Astrocyte of the spinal cord (primary cell): Measurements from ENCODE around the gene PECR.
A peak's percentile ranks its signal among the peaks of the same experiment; 100 is the strongest.

Experiments used
- DNase-seq: peaks from one replicate; pipeline ENCODE4 v3.0.0; 2011; ENCODE audit warnings: low read depth, low spot score
- H3K4me3 ChIP-seq: 2 replicates; pipeline ENCODE4 v1.5.1; 2011; ENCODE audit warnings: low read depth, mild to moderate bottlenecking, low read length, moderate library complexity
- in situ Hi-C: cut with HindIII; loops from 2 replicates; pipeline ENCODE4 v1.10.0; 2017; ENCODE audit warnings: low sequenced_read_pairs
- TF ChIP-seq, protein P1 (sequence below): IDR thresholded peaks from 2 replicates; pipeline ENCODE4 v1.5.1; 2012; ENCODE audit warnings: low read depth, mild to moderate bottlenecking, low read length, inconsistent platforms

PECR gene

GRCh38 chr2:216074380-216074779 lies 7.2 kb downstream of the PECR start:
- DNase-seq, result no peak
- H3K4me3 ChIP-seq, result no peak overlapping the region
- TF ChIP-seq, protein P1, sequence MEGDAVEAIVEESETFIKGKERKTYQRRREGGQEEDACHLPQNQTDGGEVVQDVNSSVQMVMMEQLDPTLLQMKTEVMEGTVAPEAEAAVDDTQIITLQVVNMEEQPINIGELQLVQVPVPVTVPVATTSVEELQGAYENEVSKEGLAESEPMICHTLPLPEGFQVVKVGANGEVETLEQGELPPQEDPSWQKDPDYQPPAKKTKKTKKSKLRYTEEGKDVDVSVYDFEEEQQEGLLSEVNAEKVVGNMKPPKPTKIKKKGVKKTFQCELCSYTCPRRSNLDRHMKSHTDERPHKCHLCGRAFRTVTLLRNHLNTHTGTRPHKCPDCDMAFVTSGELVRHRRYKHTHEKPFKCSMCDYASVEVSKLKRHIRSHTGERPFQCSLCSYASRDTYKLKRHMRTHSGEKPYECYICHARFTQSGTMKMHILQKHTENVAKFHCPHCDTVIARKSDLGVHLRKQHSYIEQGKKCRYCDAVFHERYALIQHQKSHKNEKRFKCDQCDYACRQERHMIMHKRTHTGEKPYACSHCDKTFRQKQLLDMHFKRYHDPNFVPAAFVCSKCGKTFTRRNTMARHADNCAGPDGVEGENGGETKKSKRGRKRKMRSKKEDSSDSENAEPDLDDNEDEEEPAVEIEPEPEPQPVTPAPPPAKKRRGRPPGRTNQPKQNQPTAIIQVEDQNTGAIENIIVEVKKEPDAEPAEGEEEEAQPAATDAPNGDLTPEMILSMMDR, result no peak
- in situ Hi-C loops, result no loop called here

DNA sequence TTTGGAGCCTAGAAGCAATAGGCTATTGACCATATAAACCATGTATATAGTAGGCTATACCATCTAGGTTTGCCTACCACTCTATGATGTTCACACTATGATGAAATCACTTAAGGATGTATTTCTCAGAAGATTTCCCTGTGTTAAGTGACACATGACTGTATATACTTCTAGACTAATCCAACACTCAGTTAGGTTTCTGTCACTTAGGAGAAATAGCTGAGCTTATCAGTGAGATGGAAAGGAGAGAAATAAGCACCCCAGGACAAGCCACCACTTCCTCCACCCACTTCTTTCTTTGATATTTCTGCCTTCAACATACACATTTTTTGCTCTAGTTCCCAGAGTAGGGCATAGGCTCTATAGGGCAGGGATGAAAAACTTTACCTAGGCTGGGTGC lies 7.8 kb downstream of the PECR start:
- in situ Hi-C loops, result no loop called here
- TF ChIP-seq, protein P1, result no peak
- DNase-seq, result no peak
- no peak overlapping the region for H3K4me3 ChIP-seq

DNA sequence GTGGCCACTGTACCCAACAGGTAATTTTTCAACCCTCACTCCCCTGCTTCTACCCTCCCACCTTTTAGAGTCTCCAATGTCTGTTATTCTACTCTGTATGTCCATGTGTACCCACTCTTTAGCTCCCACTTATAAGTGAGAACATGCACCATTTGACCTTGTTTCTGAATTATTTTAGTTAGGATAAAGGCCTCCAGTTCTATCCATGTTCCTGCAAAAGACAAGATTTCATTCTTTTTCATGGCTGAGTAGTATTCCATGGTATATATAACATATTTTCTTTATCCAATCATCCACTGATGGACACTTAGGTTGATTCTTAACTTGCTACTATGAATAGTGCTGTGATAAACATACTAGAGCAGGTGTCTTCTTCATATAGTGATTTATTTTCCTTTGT lies 9.1 kb downstream of the PECR start:
- TF ChIP-seq, protein P1, result no peak
- no peak for DNase-seq
- H3K4me3 ChIP-seq, result no peak overlapping the region
- in situ Hi-C loops, result no loop called here

DNA sequence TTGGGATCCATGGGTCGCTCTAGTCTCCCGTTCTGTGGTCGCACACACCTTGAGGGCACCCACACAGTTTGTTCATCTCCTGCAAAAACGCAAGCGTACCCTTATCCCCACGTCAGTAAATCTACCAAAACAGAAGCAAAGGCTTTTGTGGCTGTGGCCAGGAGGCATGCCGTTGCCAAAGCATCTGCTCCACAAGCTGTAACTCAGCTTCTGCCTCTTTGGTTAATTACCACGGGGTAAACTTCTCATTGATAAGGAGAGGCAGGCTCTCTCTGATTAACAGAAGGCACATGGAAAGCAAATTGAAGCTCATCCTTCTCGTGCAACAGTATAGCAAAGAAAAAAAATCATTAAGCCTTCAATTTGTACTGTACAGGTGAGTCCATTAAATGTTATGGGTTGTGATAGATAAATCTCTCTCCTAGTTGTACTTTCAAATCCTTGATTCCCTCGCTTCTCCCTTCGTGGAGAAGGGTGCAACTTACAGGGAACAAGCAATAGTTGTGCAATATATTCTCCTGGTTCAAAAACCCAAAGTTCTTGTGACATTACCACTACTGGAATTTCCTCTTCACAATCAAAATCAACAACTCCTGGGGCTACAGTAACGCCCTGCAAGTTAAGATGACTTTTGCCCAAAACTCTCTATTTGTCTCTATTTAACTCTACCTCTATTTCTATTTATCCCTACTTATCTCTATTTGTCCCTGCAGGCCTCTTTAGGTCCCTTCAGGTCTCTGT lies 10.3 kb downstream of the PECR start:
- TF ChIP-seq, protein P1, result no peak

GRCh38 chr2:216070195-216070594 lies 11.4 kb downstream of the PECR start:
- in situ Hi-C loops, result no loop called here
- TF ChIP-seq, protein P1, result no peak
- DNase-seq, result no peak
- no peak overlapping the region for H3K4me3 ChIP-seq

More for the DNA sequence above, 10.3 kb downstream of the PECR start:
- in situ Hi-C loops, result no loop called here
- DNase-seq, result no peak
- no peak overlapping the region for H3K4me3 ChIP-seq

DNA sequence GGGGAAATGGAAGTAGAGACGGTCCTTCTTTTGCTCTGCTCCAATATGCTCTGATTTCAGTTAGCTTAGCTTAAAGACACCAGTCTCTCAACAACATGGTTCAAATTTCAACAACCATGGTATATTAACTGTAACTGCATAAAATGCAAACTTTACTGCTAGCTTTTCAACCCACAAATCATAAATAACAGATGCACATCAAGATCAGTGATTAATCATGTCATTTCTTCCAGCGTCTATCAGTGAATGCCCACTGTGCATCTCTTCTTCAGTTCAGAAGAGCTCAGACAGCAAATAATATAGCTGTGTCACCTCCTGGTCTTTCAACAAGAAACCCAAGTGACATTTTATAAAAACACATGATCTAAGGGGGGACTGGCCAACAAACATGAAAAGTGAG lies 12.6 kb downstream of the PECR start:
- no peak for DNase-seq
- in situ Hi-C loops, result no loop called here
- TF ChIP-seq, protein P1, result no peak
- no peak overlapping the region for H3K4me3 ChIP-seq

DNA sequence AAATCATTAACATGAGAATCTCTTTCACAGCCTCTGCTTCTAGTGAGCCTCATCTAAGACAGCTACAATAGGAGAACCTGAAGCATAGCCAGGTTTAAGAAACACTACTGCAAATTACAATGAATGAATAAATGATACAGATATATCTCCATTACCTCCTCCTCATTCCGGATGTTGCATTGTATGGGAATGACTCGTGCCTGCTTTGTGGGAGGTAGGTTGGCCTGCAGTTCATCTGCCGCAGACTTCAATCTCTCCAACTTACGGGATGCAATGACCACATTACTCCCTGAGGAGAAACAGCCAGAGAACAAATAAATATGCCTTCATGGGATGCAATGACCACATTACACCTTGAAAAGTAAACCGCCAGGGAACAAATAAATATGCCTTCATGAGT lies 15.4 kb downstream of the PECR start:
- DNase-seq, result peak; percentile 90

More for the DNA sequence above, 15.4 kb downstream of the PECR start:
- in situ Hi-C loops, result no loop called here
- no peak overlapping the region for H3K4me3 ChIP-seq
- TF ChIP-seq, protein P1, result no peak
